Mesenchymal stem cell (in vitro differentiated cells and primary cell): ENCODE results near the gene CBL.
A peak's percentile ranks its signal among the peaks of the same experiment; 100 is the strongest.

Experiments
- DNase-seq: peaks from one replicate; pipeline ENCODE4 v3.0.0-alpha.2; 2013
- H2AFZ ChIP-seq: one replicate; pipeline ENCODE4 v1.6.1; 2013; ENCODE audit warnings: low read depth, mild to moderate bottlenecking, control low read depth, inconsistent platforms, low read length, moderate library complexity
- H2AK5ac ChIP-seq: 2 replicates; pipeline ENCODE4 v1.6.1; 2013; ENCODE audit warnings: low read length, moderate library complexity, mild to moderate bottlenecking, inconsistent platforms; ENCODE audit not compliant: severe bottlenecking
- H2BK120ac ChIP-seq: one replicate; pipeline ENCODE4 v1.6.1; 2013; ENCODE audit warnings: low read depth, mild to moderate bottlenecking, inconsistent platforms, low read length, moderate library complexity
- H2BK12ac ChIP-seq, 2 experiments: one replicate each; pipeline ENCODE4 v1.6.1; 2013; ENCODE audit warnings: inconsistent platforms in 2 of 2, low read length in 2 of 2, mild to moderate bottlenecking in 2 of 2, moderate library complexity in 2 of 2, control low read depth in 1 of 2
- H2BK15ac ChIP-seq: one replicate; pipeline ENCODE4 v1.6.1; 2013; ENCODE audit warnings: mild to moderate bottlenecking, low read depth, inconsistent platforms; ENCODE audit not compliant: poor library complexity, severe bottlenecking
- H2BK5ac ChIP-seq: 2 replicates; pipeline ENCODE4 v1.6.1; 2013; ENCODE audit warnings: low read depth, mild to moderate bottlenecking, low read length, control low read depth, inconsistent platforms; ENCODE audit not compliant: poor library complexity, severe bottlenecking
- H3K14ac ChIP-seq, 2 experiments: one replicate each; pipeline ENCODE4 v1.6.1; 2013; ENCODE audit warnings: inconsistent platforms in 2 of 2, low read length in 2 of 2, control low read depth in 1 of 2, mild to moderate bottlenecking in 1 of 2, moderate library complexity in 1 of 2
- H3K18ac ChIP-seq, 2 experiments: one replicate each; pipeline ENCODE4 v1.6.1; 2013; ENCODE audit warnings: inconsistent platforms in 2 of 2, low read length in 2 of 2, control low read depth in 1 of 2, low read depth in 1 of 2, mild to moderate bottlenecking in 1 of 2
- H3K23ac ChIP-seq, 2 experiments: one replicate each; pipeline ENCODE4 v1.6.1; 2013; ENCODE audit warnings: inconsistent platforms in 2 of 2, low read length in 2 of 2, mild to moderate bottlenecking in 2 of 2, moderate library complexity in 2 of 2, control low read depth in 1 of 2
- H3K27ac ChIP-seq: 2 replicates; pipeline ENCODE4 v1.5.1; 2013; ENCODE audit warnings: mild to moderate bottlenecking, moderate library complexity, low read length, control low read depth, inconsistent platforms; ENCODE audit not compliant: poor library complexity, severe bottlenecking
- H3K27me3 ChIP-seq, 2 experiments: 2 replicates each; pipeline versions ENCODE4 v1.6.1 to v1.7.0; 2013; ENCODE audit warnings: low read length in 2 of 2, mild to moderate bottlenecking in 2 of 2, moderate library complexity in 2 of 2, control low read depth in 1 of 2, inconsistent platforms in 1 of 2; ENCODE audit not compliant: control insufficient read depth in 1 of 2, insufficient read depth in 1 of 2
- H3K36me3 ChIP-seq, 2 experiments: 2 replicates each; pipeline versions ENCODE4 v1.6.1 to v1.7.0; 2013; ENCODE audit warnings: low read length in 2 of 2, control low read depth in 1 of 2, inconsistent platforms in 1 of 2, low read depth in 1 of 2, mild to moderate bottlenecking in 1 of 2; ENCODE audit not compliant: insufficient read depth in 2 of 2, control insufficient read depth in 1 of 2
- H3K4ac ChIP-seq, 2 experiments: one replicate each; pipeline ENCODE4 v1.6.1; 2013; ENCODE audit warnings: inconsistent platforms in 2 of 2, low read length in 2 of 2, mild to moderate bottlenecking in 2 of 2, moderate library complexity in 2 of 2, control low read depth in 1 of 2, low read depth in 1 of 2
- H3K4me1 ChIP-seq: 2 replicates; pipeline ENCODE4 v1.6.1; 2013; ENCODE audit warnings: low read depth, low read length, control low read depth; ENCODE audit not compliant: control insufficient read depth, insufficient read depth
- H3K4me2 ChIP-seq: 2 replicates; pipeline ENCODE4 v1.6.1; 2013; ENCODE audit warnings: low read length, mild to moderate bottlenecking, inconsistent platforms; ENCODE audit not compliant: poor library complexity, severe bottlenecking
- H3K4me3 ChIP-seq, 2 experiments: 2 replicates each; pipeline versions ENCODE4 v1.5.1 to v1.7.0; 2013; ENCODE audit warnings: low read length in 2 of 2, mild to moderate bottlenecking in 2 of 2, control low read depth in 1 of 2, low read depth in 1 of 2; ENCODE audit not compliant: insufficient read depth in 1 of 2
- H3K79me1 ChIP-seq: replicated peaks from 2 replicates; pipeline ENCODE4 v1.6.1; 2013; ENCODE audit warnings: mild to moderate bottlenecking, control low read depth, low read length, inconsistent platforms; ENCODE audit not compliant: poor library complexity, severe bottlenecking
- H3K9ac ChIP-seq: 2 replicates; pipeline ENCODE4 v1.7.0; 2013; ENCODE audit warnings: mild to moderate bottlenecking, low read length, moderate library complexity
- H3K9me3 ChIP-seq: 2 replicates; pipeline ENCODE4 v1.7.0; 2013; ENCODE audit warnings: mild to moderate bottlenecking, low read length; ENCODE audit not compliant: control insufficient read depth
- H4K8ac ChIP-seq: one replicate; pipeline ENCODE4 v1.6.1; 2013; ENCODE audit warnings: inconsistent platforms, mild to moderate bottlenecking, low read length, moderate library complexity
- H4K91ac ChIP-seq: one replicate; pipeline ENCODE4 v1.6.1; 2013; ENCODE audit warnings: mild to moderate bottlenecking, low read length, inconsistent platforms
- WGBS: methylation state at CpG from one replicate; pipeline ENCODE4 v1.1.7; 2013; ENCODE audit warnings: mixed read lengths; 5-methylcytosine and 5-hydroxymethylcytosine counted together

CBL gene

GRCh38 chr11:119248750-119249670 is 42.9 kb downstream of the CBL start:
- DNase-seq: no peak
- Histone ChIP-seq H3K27me3 (no peaks in the 10 kb centered on the region), H3K18ac (no peak overlapping the region), H4K91ac (no peak overlapping the region), H2BK12ac (no peak overlapping the region), H4K8ac (no peak overlapping the region), H2AFZ (no peak overlapping the region), H3K4me1 (no peaks in the 10 kb centered on the region), H3K9me3 (no peaks in the 10 kb centered on the region), H3K79me1 (peaks cover 22% of the 10 kb centered on the region), H2BK5ac (no peak overlapping the region), H3K14ac (no peak overlapping the region), H3K36me3 (peaks cover 0 to 4% of the 10 kb centered on the region in 2 experiments), H3K4me3 (no peak overlapping the region), H3K23ac (peak overlapping the region in 1 of 2 experiments; percentile 35), H3K27ac (no peak overlapping the region), H3K9ac (no peak overlapping the region), H2BK15ac (no peak overlapping the region), H3K4me2 (no peak overlapping the region), H3K4ac (no peak overlapping the region), H2AK5ac (no peak overlapping the region), H2BK120ac (no peak overlapping the region)
- WGBS: 98% methylated on average over 7 of the region's 8 CpGs

- H4K8ac ChIP-seq: no peak overlapping the region
- H2BK12ac ChIP-seq: no peak overlapping the region
- no peak overlapping the region for H3K4ac ChIP-seq
- DNase-seq: no peak
- no peak overlapping the region for H2BK5ac ChIP-seq
- H2BK15ac ChIP-seq: no peak overlapping the region
- H3K27me3 ChIP-seq: no peaks in the 10 kb centered on the region
- no peak overlapping the region for H4K91ac ChIP-seq
- H3K23ac ChIP-seq: no peak overlapping the region
- H3K27ac ChIP-seq: no peak overlapping the region
- H3K4me2 ChIP-seq: no peak overlapping the region
- H3K4me3 ChIP-seq: no peak overlapping the region
- peaks cover 23% of the 10 kb centered on the region for H3K79me1 ChIP-seq
- H3K4me1 ChIP-seq: no peaks in the 10 kb centered on the region
- H2BK120ac ChIP-seq: no peak overlapping the region
- no peak overlapping the region for H3K18ac ChIP-seq
- 100% methylated on average over 1 of the region's 1 CpG for WGBS
- no peak overlapping the region for H2AFZ ChIP-seq
- peaks cover 1 to 4% of the 10 kb centered on the region in 2 experiments for H3K36me3 ChIP-seq
- H3K9ac ChIP-seq: no peak overlapping the region
- H2AK5ac ChIP-seq: no peak overlapping the region
- H3K9me3 ChIP-seq: no peaks in the 10 kb centered on the region
- no peak overlapping the region for H3K14ac ChIP-seq
Observed at GRCh38 chr11:119249671-119250010, 43.5 kb downstream of the CBL start.

- WGBS: 80% methylated on average over 2 of the region's 3 CpGs
- Histone ChIP-seq H4K8ac (no peak overlapping the region), H3K14ac (no peak overlapping the region)
Observed at GRCh38 chr11:119251114-119251513, 45.0 kb downstream of the CBL start.

GRCh38 chr11:119254239-119254638 is 48.1 kb downstream of the CBL start:
- H3K4me2 ChIP-seq: no peak overlapping the region
- no peaks in the 10 kb centered on the region for H3K9me3 ChIP-seq
- 98% methylated on average over 5 of the region's 5 CpGs for WGBS
- no peak overlapping the region for H3K27ac ChIP-seq
- H3K14ac ChIP-seq: no peak overlapping the region
- no peak overlapping the region for H2BK12ac ChIP-seq
- H3K9ac ChIP-seq: no peak overlapping the region
- H2AK5ac ChIP-seq: no peak overlapping the region
- H4K8ac ChIP-seq: no peak overlapping the region
- H3K4ac ChIP-seq: no peak overlapping the region
- H3K79me1 ChIP-seq: peaks cover 18% of the 10 kb centered on the region
- no peak overlapping the region for H2BK120ac ChIP-seq
- no peak overlapping the region for H3K23ac ChIP-seq
- H3K4me1 ChIP-seq: no peaks in the 10 kb centered on the region
- H3K36me3 ChIP-seq: peaks cover 6 to 9% of the 10 kb centered on the region in 2 experiments
- H2BK5ac ChIP-seq: no peak overlapping the region
- H4K91ac ChIP-seq: no peak overlapping the region
- DNase-seq: no peak
- H3K18ac ChIP-seq: no peak overlapping the region
- H3K27me3 ChIP-seq: no peaks in the 10 kb centered on the region
- no peak overlapping the region for H2BK15ac ChIP-seq
- no peak overlapping the region for H3K4me3 ChIP-seq
- H2AFZ ChIP-seq: no peak overlapping the region

More at GRCh38 chr11:119251114-119251513, 45.0 kb downstream of the CBL start:
- H2AFZ ChIP-seq: no peak overlapping the region
- H2BK15ac ChIP-seq: no peak overlapping the region
- no peak overlapping the region for H3K27ac ChIP-seq
- no peak overlapping the region for H3K4me2 ChIP-seq
- H3K79me1 ChIP-seq: peaks cover 25% of the 10 kb centered on the region
- H4K91ac ChIP-seq: no peak overlapping the region
- peaks cover 6 to 9% of the 10 kb centered on the region in 2 experiments for H3K36me3 ChIP-seq
- H2BK120ac ChIP-seq: no peak overlapping the region
- H3K18ac ChIP-seq: no peak overlapping the region
- H3K4ac ChIP-seq: no peak overlapping the region
- H3K9me3 ChIP-seq: no peaks in the 10 kb centered on the region
- DNase-seq: no peak
- H2BK5ac ChIP-seq: no peak overlapping the region
- no peak overlapping the region for H3K23ac ChIP-seq
- H3K27me3 ChIP-seq: no peaks in the 10 kb centered on the region
- H2BK12ac ChIP-seq: no peak overlapping the region
- no peak overlapping the region for H3K4me3 ChIP-seq
- H3K4me1 ChIP-seq: no peaks in the 10 kb centered on the region
- H2AK5ac ChIP-seq: no peak overlapping the region
- no peak overlapping the region for H3K9ac ChIP-seq
